ENCODE results near the gene CDH4. TPM values are rescaled to one million over a fixed set of nuclear protein-coding genes. Genes with fewer than 3 reads are reported as not detected.

CDH4 gene
- total RNA-seq, 1 donor from 2014 or later, result not detected

- DNase-seq (no peak), ATAC-seq (no peak)
- intact Hi-C loops (cut with micrococcal nuclease), result no loop called here
Measured at GRCh38 chr20:61278296-61278695, 26.2 kb downstream of the CDH4 start.

GRCh38 chr20:61279621-61280150 is 27.6 kb downstream of the CDH4 start:
- intact Hi-C loops (cut with micrococcal nuclease), result no loop called here
- no peak for ATAC-seq
- DNase-seq, result no peak

GRCh38 chr20:61280217-61280980 is 28.3 kb downstream of the CDH4 start:
- ATAC-seq (no peak), DNase-seq (no peak)
- intact Hi-C loops (cut with micrococcal nuclease), result no loop called here

- DNase-seq (no peak), ATAC-seq (no peak)
- intact Hi-C loops (cut with micrococcal nuclease), result no loop called here
Measured at GRCh38 chr20:61281286-61281795, 29.3 kb downstream of the CDH4 start.

GRCh38 chr20:61284752-61285151 is 32.7 kb downstream of the CDH4 start:
- no peak for ATAC-seq
- intact Hi-C loops (cut with micrococcal nuclease), result no loop called here
- no peak for DNase-seq

GRCh38 chr20:61285152-61285645 is 33.1 kb downstream of the CDH4 start:
- DNase-seq, result no peak
- intact Hi-C loops (cut with micrococcal nuclease), result no loop called here
- no peak for ATAC-seq

- no peak for DNase-seq
- ATAC-seq, result no peak
- intact Hi-C loops (cut with micrococcal nuclease), result no loop called here
Measured at GRCh38 chr20:61285691-61286090, 33.6 kb downstream of the CDH4 start.

GRCh38 chr20:61287583-61288275 is 35.7 kb downstream of the CDH4 start:
- no peak for ATAC-seq
- intact Hi-C loops (cut with micrococcal nuclease), result no loop called here
- no peak for DNase-seq

- DNase-seq (no peak), ATAC-seq (no peak)
- intact Hi-C loops (cut with micrococcal nuclease), result no loop called here
Measured at GRCh38 chr20:61288331-61288784, 36.3 kb downstream of the CDH4 start.

GRCh38 chr20:61289166-61289565 is 37.1 kb downstream of the CDH4 start:
- DNase-seq (no peak), ATAC-seq (no peak)
- intact Hi-C loops (cut with micrococcal nuclease), result no loop called here

- intact Hi-C loops (cut with micrococcal nuclease), result no loop called here
- ATAC-seq (no peak), DNase-seq (no peak)
Measured at GRCh38 chr20:61290721-61291120, 38.7 kb downstream of the CDH4 start.

- no peak for ATAC-seq
- no peak for DNase-seq
- intact Hi-C loops (cut with micrococcal nuclease), result no loop called here
Measured at GRCh38 chr20:61291166-61291829, 39.2 kb downstream of the CDH4 start.

- intact Hi-C loops (cut with micrococcal nuclease), result no loop called here
Measured at GRCh38 chr20:61292391-61292790, 40.3 kb downstream of the CDH4 start.

GRCh38 chr20:61292821-61293612 is 41.0 kb downstream of the CDH4 start:
- intact Hi-C loops (cut with micrococcal nuclease), result no loop called here
- DNase-seq (no peak), ATAC-seq (peak; percentile 64)

More at GRCh38 chr20:61292391-61292790, 40.3 kb downstream of the CDH4 start:
- DNase-seq (no peak), ATAC-seq (no peak)

GRCh38 chr20:61293951-61294350 is 41.9 kb downstream of the CDH4 start:
- DNase-seq (no peak), ATAC-seq (no peak)
- intact Hi-C loops (cut with micrococcal nuclease), result no loop called here

- intact Hi-C loops (cut with micrococcal nuclease), result no loop called here
- DNase-seq (no peak), ATAC-seq (no peak)
Measured at GRCh38 chr20:61295249-61295648, 43.2 kb downstream of the CDH4 start.

- intact Hi-C loops (cut with micrococcal nuclease), result no loop called here
- DNase-seq, result no peak
- no peak for ATAC-seq
Measured at GRCh38 chr20:61295682-61296628, 43.9 kb downstream of the CDH4 start.

GRCh38 chr20:61296629-61297019 is 44.6 kb downstream of the CDH4 start:
- no peak for DNase-seq
- no peak for ATAC-seq
- intact Hi-C loops (cut with micrococcal nuclease), result no loop called here

All from left ventricle myocardium superior (tissue), 1 donor.